ENCODE data around the gene NXNL1. TPM values are rescaled to one million over a fixed set of nuclear protein-coding genes. Genes with fewer than 3 reads are reported as not detected.

The NXNL1 gene
- total RNA-seq, 1 donor from 2014 or later: not detected

DNA sequence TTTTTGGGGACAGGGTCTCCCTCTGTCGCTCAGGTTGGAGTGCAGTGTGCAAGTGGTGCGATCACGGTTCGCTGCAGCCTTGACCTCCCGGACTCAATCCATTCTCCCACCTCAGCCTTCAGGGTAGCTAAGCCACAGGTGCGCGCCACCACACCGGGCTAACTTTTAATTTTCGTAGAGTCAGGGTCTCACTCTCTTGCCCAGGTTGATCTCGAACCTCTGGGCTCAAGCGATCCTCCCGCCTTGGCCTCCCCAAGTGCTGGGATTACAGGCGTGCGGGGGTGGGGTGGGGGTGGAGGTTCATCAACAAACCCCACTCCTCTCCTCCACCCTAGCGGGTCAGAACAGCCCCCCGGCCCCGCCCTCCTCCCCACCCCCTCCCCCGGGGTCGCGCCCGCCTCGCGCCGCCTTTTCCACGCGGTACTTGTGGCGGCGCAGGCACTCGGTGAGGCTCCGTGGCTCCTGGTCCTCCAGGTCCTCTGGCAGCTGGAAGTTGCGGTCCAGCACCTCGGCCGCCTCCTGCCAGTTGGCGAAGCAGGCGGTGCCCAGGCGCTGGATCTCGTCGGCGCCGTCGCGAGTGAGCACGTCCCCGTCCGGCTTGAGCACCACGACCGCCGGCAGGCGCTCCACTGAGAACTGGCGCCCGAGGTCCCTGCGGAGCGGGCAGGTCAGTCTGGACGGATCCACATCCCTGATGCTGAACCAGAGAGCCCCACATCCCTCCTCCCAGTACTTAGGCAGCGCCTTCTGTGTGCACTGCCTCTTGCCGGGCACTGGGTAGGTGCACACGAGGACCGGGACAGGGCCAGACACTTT, 5.2 kb downstream of the NXNL1 start:
- Histone ChIP-seq H3K27me3 (ENCODE audit: low read depth) (peaks cover 35% of the 10 kb centered on the region), H3K9me3 (no peaks in the 10 kb centered on the region), H3K36me3 (no peaks in the 10 kb centered on the region), H3K27ac (no peak overlapping the region), H3K4me1 (no peaks in the 10 kb centered on the region), H3K4me3 (no peak overlapping the region)
- intact Hi-C loops (cut with DNase I): no loop called here
- peak in 1 of 2 donors; percentile 26 for ATAC-seq
- no peak for DNase-seq
- TF ChIP-seq, protein P1, sequence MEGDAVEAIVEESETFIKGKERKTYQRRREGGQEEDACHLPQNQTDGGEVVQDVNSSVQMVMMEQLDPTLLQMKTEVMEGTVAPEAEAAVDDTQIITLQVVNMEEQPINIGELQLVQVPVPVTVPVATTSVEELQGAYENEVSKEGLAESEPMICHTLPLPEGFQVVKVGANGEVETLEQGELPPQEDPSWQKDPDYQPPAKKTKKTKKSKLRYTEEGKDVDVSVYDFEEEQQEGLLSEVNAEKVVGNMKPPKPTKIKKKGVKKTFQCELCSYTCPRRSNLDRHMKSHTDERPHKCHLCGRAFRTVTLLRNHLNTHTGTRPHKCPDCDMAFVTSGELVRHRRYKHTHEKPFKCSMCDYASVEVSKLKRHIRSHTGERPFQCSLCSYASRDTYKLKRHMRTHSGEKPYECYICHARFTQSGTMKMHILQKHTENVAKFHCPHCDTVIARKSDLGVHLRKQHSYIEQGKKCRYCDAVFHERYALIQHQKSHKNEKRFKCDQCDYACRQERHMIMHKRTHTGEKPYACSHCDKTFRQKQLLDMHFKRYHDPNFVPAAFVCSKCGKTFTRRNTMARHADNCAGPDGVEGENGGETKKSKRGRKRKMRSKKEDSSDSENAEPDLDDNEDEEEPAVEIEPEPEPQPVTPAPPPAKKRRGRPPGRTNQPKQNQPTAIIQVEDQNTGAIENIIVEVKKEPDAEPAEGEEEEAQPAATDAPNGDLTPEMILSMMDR (IDR thresholded peaks at IDR 0.05): no peak

- H3K27ac ChIP-seq: no peak overlapping the region
- intact Hi-C loops (cut with DNase I): no loop called here
- H3K36me3 ChIP-seq: no peaks in the 10 kb centered on the region
- TF ChIP-seq, protein P1 (IDR thresholded peaks at IDR 0.05): no peak
- H3K9me3 ChIP-seq: no peaks in the 10 kb centered on the region
- DNase-seq: no peak
- peaks cover 26% of the 10 kb centered on the region for H3K27me3 ChIP-seq (ENCODE audit: low read depth)
- no peak overlapping the region for H3K4me3 ChIP-seq
- H3K4me1 ChIP-seq: no peaks in the 10 kb centered on the region
- no peak for ATAC-seq
These were observed 6.1 kb downstream of the NXNL1 start for GRCh38 chr19:17454576-17455071.

DNA sequence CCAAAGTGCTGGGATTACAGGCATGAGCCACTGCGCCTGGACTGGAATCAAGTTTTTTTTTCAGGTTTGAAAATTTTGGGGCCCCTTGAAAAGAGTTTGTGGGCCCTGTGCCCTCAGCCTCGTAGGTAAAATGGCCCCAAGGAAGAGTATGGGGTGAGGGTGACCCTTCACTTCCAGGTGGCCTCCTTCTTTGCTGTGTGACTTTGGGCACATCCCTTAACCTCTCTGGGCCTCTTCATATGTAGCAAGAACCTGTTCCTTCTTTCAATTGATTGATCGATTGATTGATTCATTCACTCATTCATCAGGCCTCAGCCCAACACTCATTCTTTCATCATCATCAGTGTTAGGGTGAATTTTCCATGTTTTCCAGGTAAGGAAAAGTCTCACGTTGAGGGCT, 8.9 kb downstream of the NXNL1 start:
- no peaks in the 10 kb centered on the region for H3K9me3 ChIP-seq
- H3K4me1 ChIP-seq: peaks cover 8% of the 10 kb centered on the region
- no peak for ATAC-seq
- no peaks in the 10 kb centered on the region for H3K36me3 ChIP-seq
- H3K27ac ChIP-seq: no peak overlapping the region
- intact Hi-C loops (cut with DNase I): no loop called here
- H3K27me3 ChIP-seq (ENCODE audit: low read depth): peaks cover 29% of the 10 kb centered on the region
- no peak for DNase-seq
- TF ChIP-seq, protein P1 (IDR thresholded peaks at IDR 0.05): no peak
- no peak overlapping the region for H3K4me3 ChIP-seq

DNA sequence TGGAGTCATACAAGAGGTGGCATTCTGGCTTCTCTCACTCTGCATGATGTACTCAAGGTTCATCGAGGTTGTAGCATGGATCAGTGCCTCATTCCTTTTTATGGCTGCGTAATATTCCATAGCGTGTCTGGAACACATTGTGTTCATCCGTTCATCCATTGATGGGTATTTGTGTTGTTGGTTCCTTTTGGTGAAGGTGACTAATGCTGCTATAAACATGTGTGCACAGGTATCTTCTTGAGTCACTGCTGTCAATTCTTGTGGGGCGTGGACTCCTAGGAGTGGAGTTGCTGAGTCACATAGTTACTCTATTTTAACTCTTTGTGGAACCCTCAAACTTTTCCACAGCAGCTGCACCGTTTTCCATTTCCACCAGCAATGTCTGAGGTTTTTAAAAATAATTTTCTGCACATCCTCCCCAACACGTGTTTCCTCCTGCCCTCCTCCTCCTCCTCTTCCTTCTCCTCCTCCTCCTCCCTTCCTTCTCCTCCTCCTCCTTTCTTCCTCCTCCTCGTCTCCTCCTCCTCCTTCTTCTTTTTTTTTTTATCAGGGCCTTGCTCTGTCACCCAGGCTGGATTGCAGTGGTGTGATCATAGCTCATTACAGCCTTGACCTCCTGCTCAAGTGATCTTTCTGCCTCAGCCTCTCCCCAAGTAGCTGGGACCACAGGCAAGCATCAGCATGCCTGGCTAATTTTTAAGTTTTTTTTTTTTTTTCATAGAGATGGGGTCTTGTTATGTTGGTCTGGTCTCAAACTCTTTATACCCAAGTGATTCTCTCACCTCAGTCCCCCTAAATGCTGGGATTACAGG, 10.3 kb downstream of the NXNL1 start:
- no peak overlapping the region for H3K4me3 ChIP-seq
- DNase-seq (no peak), ATAC-seq (no peak)
- no peaks in the 10 kb centered on the region for H3K9me3 ChIP-seq
- intact Hi-C loops (cut with DNase I): no loop called here
- TF ChIP-seq, protein P1 (IDR thresholded peaks at IDR 0.05): no peak
- peaks cover 8% of the 10 kb centered on the region for H3K4me1 ChIP-seq
- H3K36me3 ChIP-seq: no peaks in the 10 kb centered on the region
- no peak overlapping the region for H3K27ac ChIP-seq
- H3K27me3 ChIP-seq (ENCODE audit: low read depth): peaks cover 19% of the 10 kb centered on the region

- peaks cover 7% of the 10 kb centered on the region for H3K27me3 ChIP-seq (ENCODE audit: low read depth)
- intact Hi-C loops (cut with DNase I): no loop called here
- TF ChIP-seq, protein P1 (IDR thresholded peaks at IDR 0.05): peak; percentile 56
- H3K4me1 ChIP-seq: peaks cover 8% of the 10 kb centered on the region
- H3K4me3 ChIP-seq: peak within 1 kb of the TSS; percentile 49
- peak; percentile 79 to 80 for ATAC-seq
- DNase-seq: peak; percentile 59
- no peak within 1 kb of the TSS for H3K27ac ChIP-seq
- H3K9me3 ChIP-seq: no peaks in the 10 kb centered on the region
- no peaks in the 10 kb centered on the region for H3K36me3 ChIP-seq
These were observed 12.4 kb downstream of the NXNL1 start, which contains the start of gene TMEM221 for GRCh38 chr19:17448131-17448967. Gene TMEM221, minus strand, starts transcription at chr19:17448668. Its CDS starts 206 bp downstream, at chr19:17448462.

Data from lower lobe of right lung (tissue), 2 donors.